CD4-positive, alpha-beta T cell (primary cell): ENCODE data around the gene DNTTIP2. TPM values are rescaled to one million over a fixed set of nuclear protein-coding genes. Genes with fewer than 3 reads are reported as not detected.

Experiments
- ATAC-seq: fragments of 200-7000 bp; cut with Tn5 transposase; one replicate; pipeline ENCODE4 v1.10.0; 2022; ENCODE audit warnings: mild to moderate bottlenecking; ENCODE audit not compliant: poor library complexity
- CTCF ChIA-PET: fragments of 350-600 bp; sonication (Branson Sonifier 250); formaldehyde crosslinking; loops from one replicate; lab custom pipeline; 2021; ENCODE audit warnings: antibody characterized with exemption, inconsistent platforms; lab: Charles Lee
- POLR2A ChIA-PET: fragments of 350-600 bp; sonication (Branson Sonifier 250); formaldehyde crosslinking; loops from one replicate; lab custom pipeline; 2021; ENCODE audit warnings: antibody characterized with exemption, inconsistent platforms; lab: Charles Lee
- DNase-seq, 14 experiments: peaks; one replicate each; pipeline ENCODE4 v3.0.0-alpha.2; 2013 to 2020; ENCODE audit warnings: mixed read lengths in 2 of 14
- H3K27ac ChIP-seq, 2 donors: one replicate each; pipeline versions ENCODE4 v1.5.1 to v1.7.0; 2013; ENCODE audit warnings: low read length in 2 of 2, low read depth in 1 of 2, mild to moderate bottlenecking in 1 of 2
- H3K27me3 ChIP-seq, 2 experiments: 1 replicate in 1 of 2; 2 replicates in 1 of 2; pipeline versions ENCODE4 v1.6.1 to v1.7.0; 2013; ENCODE audit warnings: low read length in 2 of 2, control low read depth in 1 of 2, mild to moderate bottlenecking in 1 of 2, moderate library complexity in 1 of 2; ENCODE audit not compliant: insufficient read depth in 2 of 2, control insufficient read depth in 1 of 2
- H3K36me3 ChIP-seq: one replicate; pipeline ENCODE4 v1.6.1; 2013; ENCODE audit warnings: low read length, control low read depth; ENCODE audit not compliant: insufficient read depth
- H3K4me1 ChIP-seq: one replicate; pipeline ENCODE4 v1.6.1; 2013; ENCODE audit warnings: low read length, control low read depth; ENCODE audit not compliant: insufficient read depth
- H3K4me3 ChIP-seq: one replicate; pipeline ENCODE4 v1.5.1; 2013; ENCODE audit warnings: mild to moderate bottlenecking, low read length, moderate library complexity
- H3K9me3 ChIP-seq, 2 experiments: 1 replicate in 1 of 2; 2 replicates in 1 of 2; pipeline versions ENCODE4 v1.6.1 to v1.7.0; 2013; ENCODE audit warnings: low read length in 2 of 2, mild to moderate bottlenecking in 2 of 2, control low read depth in 1 of 2, moderate library complexity in 1 of 2; ENCODE audit not compliant: control insufficient read depth in 1 of 2, insufficient read depth in 1 of 2
- H3K27ac Mint-ChIP-seq: one replicate; pipeline ENCODE4 v1.8.0; 2020; ENCODE audit warnings: mixed read lengths
- H3K27me3 Mint-ChIP-seq: one replicate; pipeline ENCODE4 v1.8.0; 2021; ENCODE audit warnings: mixed read lengths
- H3K36me3 Mint-ChIP-seq: one replicate; pipeline ENCODE4 v1.8.0; 2021; ENCODE audit warnings: low read depth, mixed read lengths
- H3K4me1 Mint-ChIP-seq: one replicate; pipeline ENCODE4 v1.8.0; 2021; ENCODE audit warnings: low read depth, mixed read lengths
- H3K4me3 Mint-ChIP-seq: one replicate; pipeline ENCODE4 v1.8.0; 2020; ENCODE audit warnings: mild to moderate bottlenecking, mixed read lengths
- H3K9me3 Mint-ChIP-seq: one replicate; pipeline ENCODE4 v1.8.0; 2020; ENCODE audit warnings: mixed read lengths
- intact Hi-C, 2 experiments: fragments of 100-400 bp; cut with DNase I in 1 of 2; cut with micrococcal nuclease in 1 of 2; formaldehyde crosslinking; loops; one replicate each; pipeline versions ENCODE4 v1.15.1 to v1.9.0; 2023 to 2025; cut with DNase I, micrococcal nuclease
- total RNA-seq, 174 experiments: library from RNA in 2 of 174; stranded (reverse) in 2 of 174; gene quantifications; one replicate each; pipeline ENCODE4 v1.2.3 and lab custom pipeline; 2021 to 2026
- TF ChIP-seq, protein P1 (sequence below): fragments of 200-600 bp; IDR thresholded peaks from one replicate; pipeline ENCODE4 v1.8.0; 2022; ENCODE audit warnings: antibody characterized with exemption, mild to moderate bottlenecking

The DNTTIP2 gene
- total RNA-seq, 2 experiments from 2014 or later, result 110 to 120 TPM

- TF ChIP-seq, protein P1, sequence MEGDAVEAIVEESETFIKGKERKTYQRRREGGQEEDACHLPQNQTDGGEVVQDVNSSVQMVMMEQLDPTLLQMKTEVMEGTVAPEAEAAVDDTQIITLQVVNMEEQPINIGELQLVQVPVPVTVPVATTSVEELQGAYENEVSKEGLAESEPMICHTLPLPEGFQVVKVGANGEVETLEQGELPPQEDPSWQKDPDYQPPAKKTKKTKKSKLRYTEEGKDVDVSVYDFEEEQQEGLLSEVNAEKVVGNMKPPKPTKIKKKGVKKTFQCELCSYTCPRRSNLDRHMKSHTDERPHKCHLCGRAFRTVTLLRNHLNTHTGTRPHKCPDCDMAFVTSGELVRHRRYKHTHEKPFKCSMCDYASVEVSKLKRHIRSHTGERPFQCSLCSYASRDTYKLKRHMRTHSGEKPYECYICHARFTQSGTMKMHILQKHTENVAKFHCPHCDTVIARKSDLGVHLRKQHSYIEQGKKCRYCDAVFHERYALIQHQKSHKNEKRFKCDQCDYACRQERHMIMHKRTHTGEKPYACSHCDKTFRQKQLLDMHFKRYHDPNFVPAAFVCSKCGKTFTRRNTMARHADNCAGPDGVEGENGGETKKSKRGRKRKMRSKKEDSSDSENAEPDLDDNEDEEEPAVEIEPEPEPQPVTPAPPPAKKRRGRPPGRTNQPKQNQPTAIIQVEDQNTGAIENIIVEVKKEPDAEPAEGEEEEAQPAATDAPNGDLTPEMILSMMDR, result peak; percentile 78
- POLR2A ChIA-PET, result interaction anchor here (0.8 to 3.8 kb wide), 12 partner anchors 12 to 564 kb away, joined by 3 to 50 read pairs (median 4); partner anchors contain the start of genes DNTTIP2 and DR1
- peaks cover 20% of the 10 kb centered on the region for H3K4me1 ChIP-seq
- Mint-ChIP-seq H3K9me3 (no peaks in the 10 kb centered on the region), H3K4me1 (peaks cover 44% of the 10 kb centered on the region), H3K36me3 (peaks cover 4% of the 10 kb centered on the region), H3K27me3 (no peaks in the 10 kb centered on the region), H3K4me3 (peak within 1 kb of the TSS; percentile 96), H3K27ac (peak within 1 kb of the TSS; percentile 83)
- intact Hi-C loops, result loop anchor here (1.0 to 10.0 kb wide), 12 partner anchors 30 to 725 kb away; partner anchors contain the start of genes ABCD3 (in 2 of the 2), DNTTIP2 (in 2 of the 2), CCDC18 (in 1 of the 2) and TMED5 (in 1 of the 2)
- no peaks in the 10 kb centered on the region for H3K27me3 ChIP-seq
- peak; percentile 78 to 95 (median 86) for DNase-seq
- no peaks in the 10 kb centered on the region for H3K36me3 ChIP-seq
- CTCF ChIA-PET, result interaction anchor here (0.7 to 3.7 kb wide), 11 partner anchors 19 to 282 kb away, joined by 3 to 16 read pairs (median 5); partner anchors contain the start of gene DNTTIP2
- H3K27ac ChIP-seq, result peak within 1 kb of the TSS; percentile 25 to 73
- no peaks in the 10 kb centered on the region for H3K9me3 ChIP-seq
- peak; percentile 89 for ATAC-seq
- peak within 1 kb of the TSS; percentile 68 for H3K4me3 ChIP-seq
These were observed 30.4 kb upstream of the DNTTIP2 start, which contains the start of gene GCLM for GRCh38 chr1:93909146-93910050. GCLM (minus strand) TSS chr1:93909430; CDS start chr1:93909163, 267 bp downstream.

- Mint-ChIP-seq H3K27ac (peak overlapping the region; percentile 82), H3K4me1 (peaks cover 52% of the 10 kb centered on the region), H3K27me3 (no peaks in the 10 kb centered on the region), H3K9me3 (no peaks in the 10 kb centered on the region), H3K36me3 (peaks cover 4% of the 10 kb centered on the region), H3K4me3 (peak overlapping the region; percentile 96)
- Histone ChIP-seq H3K36me3 (no peaks in the 10 kb centered on the region), H3K27me3 (no peaks in the 10 kb centered on the region), H3K4me1 (peaks cover 20% of the 10 kb centered on the region), H3K9me3 (no peaks in the 10 kb centered on the region), H3K4me3 (peak overlapping the region; percentile 68), H3K27ac (peak overlapping the region in 1 of 2 donors; percentile 25)
- ATAC-seq (peak; percentile 50), DNase-seq (peak; percentile 11 to 74 (median 42))
- ChIA-PET POLR2A (interaction anchor here (1.0 to 3.8 kb wide), 7 partner anchors 29 to 563 kb away, joined by 3 to 50 read pairs (median 10); partner anchors contain the start of genes DNTTIP2 and DR1), CTCF (interaction anchor here (0.7 to 3.7 kb wide), 10 partner anchors 18 to 279 kb away, joined by 3 to 16 read pairs (median 6); partner anchors contain the start of gene DNTTIP2)
- intact Hi-C loops, result loop anchor here (1.0 to 10.0 kb wide), 12 partner anchors 29 to 724 kb away; partner anchors contain the start of genes ABCD3 (in 2 of the 2), DNTTIP2 (in 2 of the 2), CCDC18 (in 1 of the 2) and TMED5 (in 1 of the 2)
- TF ChIP-seq, protein P1, result no peak
These were observed 29.6 kb upstream of the DNTTIP2 start for GRCh38 chr1:93908394-93909145.
